ENCODE measurements around the gene FKBP8. TPM values are rescaled to one million over a fixed set of nuclear protein-coding genes. Genes with fewer than 3 reads are reported as not detected.

FKBP8 gene
- total RNA-seq, 1 experiment from 2014 or later, result 231 TPM

GRCh38 chr19:18590273-18591272, 47.2 kb upstream of the FKBP8 start:
- no peak for TF ChIP-seq EZH2 (IDR thresholded peaks at IDR 0.05; ENCODE audit: low read depth)
- no peak for TF ChIP-seq CTCF (conservative IDR thresholded peaks at IDR 0.05)
- Histone ChIP-seq H3K79me2 (ENCODE audit: low read depth) (peaks cover 14% of the 10 kb centered on the region; the same call in 1 of the 2 replicates), H3K9me2 (ENCODE audit: insufficient read depth) (no peaks in the 10 kb centered on the region), H3K27ac (no peak overlapping the region), H3K4me2 (peak overlapping the region; percentile 84), H3K36me3 (ENCODE audit: low read depth) (no peaks in the 10 kb centered on the region; the same call in 1 of the 2 replicates), H3K4me1 (replicated peaks; ENCODE audit: insufficient read depth) (peaks cover 18% of the 10 kb centered on the region), H3F3A (ENCODE audit: insufficient read depth, low read depth) (peaks cover 43% of the 10 kb centered on the region; the same call in 1 of the 2 replicates), H2AFZ (no peak overlapping the region), H3K27me3 (ENCODE audit: insufficient read depth, low read depth) (no peaks in the 10 kb centered on the region), H4K20me1 (ENCODE audit: insufficient read depth) (no peaks in the 10 kb centered on the region), H3K9me3 (ENCODE audit: insufficient read depth, low read depth) (no peaks in the 10 kb centered on the region), H3K4me3 (peak overlapping the region; percentile 79; the same call in 1 of the 2 replicates)
- POLR2A ChIA-PET (ENCODE audit: unreplicated experiment), result no interaction called here
- DNase-seq, result no peak
- CTCF ChIA-PET, result no interaction called here
- TSS peak; percentile 40 for BruUV-seq (replicated peaks)
- intact Hi-C loops (cut with micrococcal nuclease; ENCODE audit: unreplicated experiment), result loop anchor here (5.0 kb wide), 1 partner anchor 257 kb away; no protein-coding TSS in a partner anchor

GRCh38 chr19:18589380-18590272, 46.3 kb upstream of the FKBP8 start:
- CTCF ChIA-PET, result interaction anchor here (0.6 to 0.7 kb wide), 2 partner anchors 62 to 429 kb away, joined by 3 to 6 read pairs; no protein-coding TSS in a partner anchor
- peak; percentile 70 for DNase-seq
- Histone ChIP-seq H3K4me2 (peak overlapping the region; percentile 84), H3K79me2 (ENCODE audit: low read depth) (peaks cover 14% of the 10 kb centered on the region; the same call in 1 of the 2 replicates), H3F3A (ENCODE audit: insufficient read depth, low read depth) (peaks cover 43% of the 10 kb centered on the region; the same call in 1 of the 2 replicates), H4K20me1 (ENCODE audit: insufficient read depth) (no peaks in the 10 kb centered on the region), H2AFZ (peak overlapping the region; percentile 92), H3K27ac (peak overlapping the region; percentile 64), H3K36me3 (ENCODE audit: low read depth) (no peaks in the 10 kb centered on the region; the same call in 1 of the 2 replicates), H3K4me3 (peak overlapping the region; percentile 79), H3K9me3 (ENCODE audit: insufficient read depth, low read depth) (no peaks in the 10 kb centered on the region), H3K27me3 (ENCODE audit: insufficient read depth, low read depth) (no peaks in the 10 kb centered on the region), H3K9me2 (ENCODE audit: insufficient read depth) (no peaks in the 10 kb centered on the region), H3K4me1 (replicated peaks; ENCODE audit: insufficient read depth) (peaks cover 15% of the 10 kb centered on the region)
- POLR2A ChIA-PET (ENCODE audit: unreplicated experiment), result interaction anchor here (0.6 kb wide), 4 partner anchors 18 to 173 kb away, joined by 3 to 5 read pairs (median 4); partner anchors contain the start of gene UBA52
- TF ChIP-seq CTCF (conservative IDR thresholded peaks at IDR 0.05), result no peak
- intact Hi-C loops (cut with micrococcal nuclease; ENCODE audit: unreplicated experiment), result loop anchor here (5.0 kb wide), 2 partner anchors 243 to 258 kb away; partner anchors contain the start of gene UPF1
- BruUV-seq (replicated peaks), result no TSS peak
